NCI-H524 (cell line): ENCODE measurements around the gene MYH16.
"Not testable (repeated sequence)": the region's sequence is repeated elsewhere in the genome, so short reads cannot be mapped to it uniquely, and the experiment has no call there.

Source experiments
- DNase-seq, 2 experiments: peaks; one replicate each; lab custom pipeline; 2025; lab: John Stamatoyannopoulos, UW

The MYH16 gene

DNA sequence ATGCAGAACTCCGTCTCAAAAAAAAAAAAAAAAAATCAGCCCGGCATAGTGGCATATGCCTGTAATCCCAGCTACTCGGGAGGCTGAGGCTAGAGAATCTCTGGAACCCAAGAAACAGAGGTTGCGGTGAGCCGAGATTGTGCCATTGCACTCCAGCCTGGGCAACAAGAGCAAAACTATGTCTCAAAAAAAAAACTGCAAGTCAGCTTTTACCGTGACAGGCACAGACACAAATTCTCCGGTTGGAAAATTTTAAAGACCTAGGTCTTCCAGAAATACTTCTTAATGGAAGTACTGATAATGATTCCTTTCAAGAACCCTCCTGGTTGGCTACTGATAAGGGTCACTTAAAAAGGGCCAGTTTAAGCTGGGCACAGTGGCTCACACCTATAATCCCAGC, 82.5 kb downstream of the MYH16 start:
- DNase-seq, result no peak

DNA sequence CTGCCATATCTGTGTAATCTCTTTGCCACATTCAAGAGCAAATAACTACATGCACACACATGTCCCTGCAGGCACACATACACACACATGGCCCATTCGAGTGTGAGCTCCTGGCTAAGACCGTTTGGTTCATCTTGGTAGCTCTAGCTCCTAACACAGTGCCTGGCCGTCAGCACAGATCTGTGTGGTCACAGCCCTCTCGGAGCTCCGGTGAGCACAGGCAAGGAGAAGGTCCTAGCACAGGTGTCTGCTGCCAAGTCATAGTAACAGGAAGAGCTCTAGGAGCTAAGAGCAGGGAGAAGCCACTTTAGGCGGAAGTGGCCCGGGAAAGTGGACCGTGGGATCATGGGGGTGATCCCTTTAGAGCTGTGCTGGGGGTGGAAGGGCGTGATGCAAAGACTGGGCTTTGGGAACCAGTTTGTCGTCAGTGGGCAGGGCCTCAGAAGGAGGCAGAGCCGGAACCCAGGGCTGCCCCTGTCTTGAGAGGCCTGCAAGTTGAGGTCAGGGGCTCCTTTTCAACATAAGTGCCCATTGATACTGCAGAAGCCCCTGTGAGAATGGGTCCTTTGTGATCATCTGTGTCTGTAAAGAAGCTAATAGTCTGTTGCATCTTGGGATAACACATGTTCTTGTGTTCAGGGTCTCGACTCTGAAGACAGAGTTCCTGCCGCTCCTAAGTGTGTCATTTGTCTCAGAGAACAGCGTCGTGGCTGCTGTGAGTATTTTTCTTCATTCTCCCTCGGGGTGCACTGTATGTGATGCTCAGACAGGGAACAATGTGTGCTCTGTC, 85.3 kb downstream of the MYH16 start:
- DNase-seq, result no peak

DNA sequence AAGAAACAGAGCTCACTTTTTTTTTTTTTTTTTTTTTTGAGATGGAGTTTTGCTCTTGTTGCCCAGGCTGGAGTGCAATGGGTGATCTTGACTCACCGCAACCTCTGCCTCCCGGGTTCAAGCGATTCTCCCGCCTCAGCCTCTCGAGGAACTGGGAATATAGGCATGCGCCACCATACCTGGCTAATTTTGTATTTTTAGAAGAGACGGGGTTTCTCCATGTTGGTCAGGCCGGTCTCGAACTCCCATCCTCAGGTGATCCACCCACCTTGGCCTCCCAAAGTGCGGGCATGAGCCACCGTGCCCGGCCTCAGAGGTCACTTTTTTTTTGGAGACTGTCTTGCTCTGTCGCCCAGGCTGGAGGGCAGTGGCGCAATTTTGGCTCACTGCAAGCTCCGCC, 85.9 kb downstream of the MYH16 start:
- not testable (repeated sequence) for DNase-seq

DNA sequence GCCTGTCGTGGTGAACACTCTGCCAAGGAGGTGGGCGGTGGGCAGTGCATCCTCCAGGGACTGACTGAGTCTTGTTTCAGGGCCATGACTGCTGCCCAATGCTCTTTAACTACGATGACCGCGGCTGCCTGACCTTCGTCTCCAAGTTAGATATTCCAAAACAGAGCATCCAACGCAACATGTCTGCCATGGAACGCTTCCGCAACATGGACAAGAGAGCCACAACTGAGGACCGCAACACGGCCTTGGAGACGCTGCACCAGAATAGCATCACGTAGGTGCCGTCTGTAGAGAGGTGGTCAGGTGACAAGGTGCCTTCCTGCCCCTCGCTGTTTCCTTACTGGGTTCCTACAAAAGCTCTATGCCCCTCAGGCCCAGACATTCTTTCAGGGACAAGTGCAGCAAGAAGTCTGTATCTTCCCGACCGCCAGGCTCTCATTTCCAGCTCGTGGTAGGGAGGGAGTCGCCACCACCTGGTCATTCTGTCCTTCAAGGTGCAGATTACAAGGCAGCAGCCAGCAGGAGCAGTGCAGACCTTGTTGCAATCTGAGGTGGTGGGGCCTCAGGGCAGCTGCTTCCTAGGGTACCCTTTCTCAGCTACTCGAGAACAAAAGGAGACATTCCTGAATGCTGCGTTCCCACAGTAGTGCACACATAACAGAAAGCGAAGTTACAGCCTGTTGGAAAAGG, 87.0 kb downstream of the MYH16 start:
- no peak for DNase-seq
